ENCODE results near the gene FBXO46.

The FBXO46 gene

GRCh38 chr19:45730368-45731288 is at the start of gene FBXO46:
TSS of gene FBXO46 (minus strand) at chr19:45730896. CDS start at chr19:45713495, 17,401 bp downstream.
- DNase-seq (ENCODE audit: low read depth), result peak; percentile 93

- DNase-seq (ENCODE audit: low read depth), result no peak
Measured at GRCh38 chr19:45780146-45780447, 49.4 kb upstream of the FBXO46 start.

GRCh38 chr19:45779231-45780145 is 48.8 kb upstream of the FBXO46 start:
- DNase-seq (ENCODE audit: low read depth), result no peak

- DNase-seq (ENCODE audit: low read depth), result no peak
Measured at GRCh38 chr19:45778010-45778661, 47.4 kb upstream of the FBXO46 start.

GRCh38 chr19:45777395-45777961 is 46.8 kb upstream of the FBXO46 start:
- DNase-seq (ENCODE audit: low read depth), result no peak

GRCh38 chr19:45774765-45775164 is 44.1 kb upstream of the FBXO46 start:
- DNase-seq (ENCODE audit: low read depth), result no peak

- DNase-seq (ENCODE audit: low read depth), result no peak
Measured at GRCh38 chr19:45773384-45773783, 42.7 kb upstream of the FBXO46 start.

- DNase-seq (ENCODE audit: low read depth), result no peak
Measured at GRCh38 chr19:45772912-45773311, 42.2 kb upstream of the FBXO46 start.

- DNase-seq (ENCODE audit: low read depth), result no peak
Measured at GRCh38 chr19:45772130-45772840, 41.6 kb upstream of the FBXO46 start.

GRCh38 chr19:45771311-45771933 is 40.7 kb upstream of the FBXO46 start:
- DNase-seq (ENCODE audit: low read depth), result no peak

GRCh38 chr19:45770192-45771101 is 39.8 kb upstream of the FBXO46 start:
- DNase-seq (ENCODE audit: low read depth), result no peak

GRCh38 chr19:45769821-45770191 is 39.1 kb upstream of the FBXO46 start:
- DNase-seq (ENCODE audit: low read depth), result no peak

GRCh38 chr19:45768984-45769782 is 38.5 kb upstream of the FBXO46 start, which contains the start of gene SIX5:
TSS of gene SIX5 (minus strand) at chr19:45769252. CDS start at chr19:45768844, 408 bp downstream.
- peak; percentile 88 for DNase-seq (ENCODE audit: low read depth)

GRCh38 chr19:45768655-45768983 is 37.9 kb upstream of the FBXO46 start:
- DNase-seq (ENCODE audit: low read depth), result no peak

GRCh38 chr19:45767881-45768654 is 37.4 kb upstream of the FBXO46 start:
- DNase-seq (ENCODE audit: low read depth), result no peak

GRCh38 chr19:45767410-45767880 is 36.7 kb upstream of the FBXO46 start:
- DNase-seq (ENCODE audit: low read depth), result peak; percentile 38

GRCh38 chr19:45766869-45767346 is 36.2 kb upstream of the FBXO46 start:
- DNase-seq (ENCODE audit: low read depth), result no peak

- no peak for DNase-seq (ENCODE audit: low read depth)
Measured at GRCh38 chr19:45766296-45766868, 35.7 kb upstream of the FBXO46 start.
